Measurements from ENCODE around the gene ARMC9. TPM values are rescaled to one million over a fixed set of nuclear protein-coding genes. Genes with fewer than 3 reads are reported as not detected.
A peak's percentile ranks its signal among the peaks of the same experiment; 100 is the strongest.

ARMC9 gene
- total RNA-seq, 1 experiment from 2014 or later: 23.4 TPM

- H3K79me2 ChIP-seq (ENCODE audit: low read length): no peaks in the 10 kb centered on the region
- TF ChIP-seq EZH2 (IDR thresholded peaks at IDR 0.05; ENCODE audit: low read length, unreplicated experiment): no peak
- no peak for TF ChIP-seq EZH2phosphoT487 (IDR thresholded peaks at IDR 0.05; ENCODE audit: borderline replicate concordance, low read length)
- TF ChIP-seq CTCF (conservative IDR thresholded peaks at IDR 0.05; ENCODE audit: low read depth, low read length): peak; percentile 31; the same call in 1 of the 2 replicates
- ChIA-PET CTCF (interaction anchor here (0.5 to 1.0 kb wide), 5 partner anchors 11 to 111 kb away, joined by 3 to 5 read pairs (median 3); no protein-coding TSS in a partner anchor), POLR2A (ENCODE audit: unreplicated experiment) (interaction anchor here (0.5 to 1.0 kb wide), 3 partner anchors 10 to 82 kb away, joined by 3 to 6 read pairs (median 3); no protein-coding TSS in a partner anchor)
- no peaks in the 10 kb centered on the region for H3K9me2 ChIP-seq (replicated peaks; ENCODE audit: low read length)
- ATAC-seq (peak; percentile 89), DNase-seq (peak; percentile 90)
- peak overlapping the region; percentile 74 for H3K9ac ChIP-seq (ENCODE audit: low read length)
- no peak overlapping the region for H3K4me3 ChIP-seq (ENCODE audit: low read length)
- peak overlapping the region; percentile 60 for H2AFZ ChIP-seq (ENCODE audit: low read length)
- H3K9me3 ChIP-seq (ENCODE audit: low read length): no peaks in the 10 kb centered on the region
- intact Hi-C loops (cut with micrococcal nuclease): loop anchor here (1.0 to 5.0 kb wide), 3 partner anchors 10 to 86 kb away; no protein-coding TSS in a partner anchor
- no peaks in the 10 kb centered on the region for H3K36me3 ChIP-seq (ENCODE audit: low read depth, low read length)
- peak overlapping the region; percentile 32 for H3K4me2 ChIP-seq (ENCODE audit: low read length)
- TSS peak; percentile 78 for BruUV-seq (replicated peaks)
- peaks cover 36% of the 10 kb centered on the region for H3K4me1 ChIP-seq (ENCODE audit: insufficient read depth, low read length)
- H3K27ac ChIP-seq (ENCODE audit: low read length): peak overlapping the region; percentile 85
- H3F3A ChIP-seq (ENCODE audit: low read length, unreplicated experiment): no peaks in the 10 kb centered on the region
- no peaks in the 10 kb centered on the region for H4K20me1 ChIP-seq (ENCODE audit: low read length)
- no peaks in the 10 kb centered on the region for H3K27me3 ChIP-seq (ENCODE audit: low read length)
Observed at GRCh38 chr2:231387904-231388724, 189.7 kb downstream of the ARMC9 start.

GRCh38 chr2:231388725-231389346, 190.4 kb downstream of the ARMC9 start:
- Histone ChIP-seq H3K4me3 (ENCODE audit: low read length) (no peak overlapping the region), H3F3A (ENCODE audit: low read length, unreplicated experiment) (no peaks in the 10 kb centered on the region), H3K27ac (ENCODE audit: low read length) (peak overlapping the region; percentile 85), H3K4me1 (ENCODE audit: insufficient read depth, low read length) (peaks cover 36% of the 10 kb centered on the region), H3K9me2 (replicated peaks; ENCODE audit: low read length) (no peaks in the 10 kb centered on the region), H2AFZ (ENCODE audit: low read length) (peak overlapping the region; percentile 60), H3K36me3 (ENCODE audit: low read depth, low read length) (no peaks in the 10 kb centered on the region), H3K4me2 (ENCODE audit: low read length) (0 out of 2 replicates have a peak overlapping the region, but pooled peaks have one; percentile 32), H3K79me2 (ENCODE audit: low read length) (no peaks in the 10 kb centered on the region), H3K9me3 (ENCODE audit: low read length) (no peaks in the 10 kb centered on the region), H4K20me1 (ENCODE audit: low read length) (no peaks in the 10 kb centered on the region), H3K9ac (ENCODE audit: low read length) (peak overlapping the region; percentile 74), H3K27me3 (ENCODE audit: low read length) (no peaks in the 10 kb centered on the region)
- ChIA-PET POLR2A (ENCODE audit: unreplicated experiment) (interaction anchor here (0.5 to 1.0 kb wide), 3 partner anchors 11 to 83 kb away, joined by 3 to 6 read pairs (median 3); no protein-coding TSS in a partner anchor), CTCF (interaction anchor here (0.5 to 1.0 kb wide), 3 partner anchors 11 to 92 kb away, joined by 3 to 5 read pairs (median 3); no protein-coding TSS in a partner anchor)
- no peak for ATAC-seq
- intact Hi-C loops (cut with micrococcal nuclease): loop anchor here (1.0 to 5.0 kb wide), 3 partner anchors 11 to 87 kb away; no protein-coding TSS in a partner anchor
- DNase-seq: no peak
- BruUV-seq (replicated peaks): no TSS peak
- TF ChIP-seq EZH2 (IDR thresholded peaks at IDR 0.05; ENCODE audit: low read length, unreplicated experiment) (no peak), EZH2phosphoT487 (IDR thresholded peaks at IDR 0.05; ENCODE audit: borderline replicate concordance, low read length) (no peak), CTCF (conservative IDR thresholded peaks at IDR 0.05; ENCODE audit: low read depth, low read length) (no peak)

All from PC-3 (cell line).